ENCODE measurements around the gene BTBD9.

Gene BTBD9

DNA sequence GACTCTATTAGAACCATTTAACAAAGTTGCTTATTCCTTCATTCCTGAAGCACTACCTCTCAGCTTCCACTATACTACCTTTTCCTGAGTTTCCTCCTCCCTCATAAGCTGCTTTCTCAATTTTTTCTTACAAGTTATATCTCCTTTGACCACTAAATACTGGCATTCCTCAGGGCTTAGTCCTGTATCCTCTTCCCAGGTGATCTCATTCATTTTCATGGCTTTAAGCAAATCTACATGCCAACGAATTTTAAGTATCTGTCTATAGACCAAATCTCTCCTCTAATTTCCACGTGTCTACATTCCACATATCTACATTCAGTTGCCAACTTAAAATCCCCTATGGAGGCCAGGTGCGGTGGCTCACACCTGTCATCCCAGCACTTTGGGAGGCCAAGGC lies 134.7 kb downstream of the BTBD9 start:
- ATAC-seq (ENCODE audit: insufficient read depth, low read depth) (no peak), DNase-seq (no peak)
- Histone ChIP-seq H3K9me3 (ENCODE audit: insufficient read depth, low read length, severe bottlenecking) (no peaks in the 10 kb centered on the region), H3K9ac (ENCODE audit: low read depth, low read length) (no peak overlapping the region), H3K4me2 (ENCODE audit: insufficient read depth, low read length) (no peak overlapping the region), H3K36me3 (ENCODE audit: insufficient read depth, low read length) (no peaks in the 10 kb centered on the region), H4K20me1 (ENCODE audit: insufficient read depth, low read length) (no peaks in the 10 kb centered on the region), H3K79me2 (ENCODE audit: insufficient read depth, low read length) (no peaks in the 10 kb centered on the region), H3K4me3 (ENCODE audit: low read depth in 1 of 2, low read length in 2 of 2) (no peak overlapping the region), H3K4me1 (ENCODE audit: insufficient read depth, low read length) (peaks cover 4% of the 10 kb centered on the region; the same call in 1 of the 2 replicates), H3K27me3 (ENCODE audit: insufficient read depth, low read length, poor library complexity) (no peaks in the 10 kb centered on the region), H2AFZ (ENCODE audit: low read depth, low read length) (no peak overlapping the region), H3K27ac (ENCODE audit: low read length) (no peak overlapping the region)
- no peak for TF ChIP-seq EZH2 (IDR thresholded peaks at IDR 0.05; ENCODE audit: borderline replicate concordance, low read depth, low read length, severe bottlenecking)
- TF ChIP-seq, protein P1, sequence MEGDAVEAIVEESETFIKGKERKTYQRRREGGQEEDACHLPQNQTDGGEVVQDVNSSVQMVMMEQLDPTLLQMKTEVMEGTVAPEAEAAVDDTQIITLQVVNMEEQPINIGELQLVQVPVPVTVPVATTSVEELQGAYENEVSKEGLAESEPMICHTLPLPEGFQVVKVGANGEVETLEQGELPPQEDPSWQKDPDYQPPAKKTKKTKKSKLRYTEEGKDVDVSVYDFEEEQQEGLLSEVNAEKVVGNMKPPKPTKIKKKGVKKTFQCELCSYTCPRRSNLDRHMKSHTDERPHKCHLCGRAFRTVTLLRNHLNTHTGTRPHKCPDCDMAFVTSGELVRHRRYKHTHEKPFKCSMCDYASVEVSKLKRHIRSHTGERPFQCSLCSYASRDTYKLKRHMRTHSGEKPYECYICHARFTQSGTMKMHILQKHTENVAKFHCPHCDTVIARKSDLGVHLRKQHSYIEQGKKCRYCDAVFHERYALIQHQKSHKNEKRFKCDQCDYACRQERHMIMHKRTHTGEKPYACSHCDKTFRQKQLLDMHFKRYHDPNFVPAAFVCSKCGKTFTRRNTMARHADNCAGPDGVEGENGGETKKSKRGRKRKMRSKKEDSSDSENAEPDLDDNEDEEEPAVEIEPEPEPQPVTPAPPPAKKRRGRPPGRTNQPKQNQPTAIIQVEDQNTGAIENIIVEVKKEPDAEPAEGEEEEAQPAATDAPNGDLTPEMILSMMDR (IDR thresholded peaks at IDR 0.05; ENCODE audit: borderline replicate concordance, extremely low read depth, low read length, poor library complexity, severe bottlenecking), result no peak

DNA sequence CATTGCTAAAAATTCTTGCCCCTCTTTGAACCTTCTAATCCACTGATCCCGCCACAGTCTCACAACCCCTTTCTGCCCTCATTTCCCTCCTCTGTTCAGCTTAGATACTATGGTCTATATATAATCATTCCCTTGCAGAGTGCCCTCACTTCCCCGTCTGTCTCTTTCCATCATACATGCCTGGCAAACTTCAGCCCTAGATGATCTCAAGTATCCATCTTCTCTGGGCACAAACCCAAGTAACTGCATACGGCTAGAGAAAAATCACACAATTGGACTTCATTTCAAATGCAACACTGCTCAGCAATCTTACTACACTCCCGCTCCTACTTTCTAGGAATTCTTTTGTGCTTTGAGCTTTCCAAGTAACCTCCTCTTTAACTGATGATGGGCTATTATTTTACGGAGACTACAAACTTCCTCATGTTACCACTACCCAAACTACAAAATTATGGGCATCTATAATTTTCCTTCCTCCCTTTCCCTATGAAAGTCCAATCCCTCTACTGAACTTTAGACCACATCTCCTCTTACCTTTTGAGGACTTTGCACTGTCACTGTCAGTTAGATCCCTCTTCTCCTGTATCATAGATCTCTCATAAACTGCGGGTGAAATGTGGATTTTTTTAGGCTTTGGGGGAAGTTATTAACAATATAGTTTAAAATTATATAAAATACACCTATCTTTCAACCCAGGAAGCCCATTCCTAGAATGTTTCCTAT lies 135.6 kb downstream of the BTBD9 start:
- no peak for ATAC-seq (ENCODE audit: insufficient read depth, low read depth)
- Histone ChIP-seq H3K4me2 (ENCODE audit: insufficient read depth, low read length) (no peak overlapping the region), H4K20me1 (ENCODE audit: insufficient read depth, low read length) (no peaks in the 10 kb centered on the region), H2AFZ (ENCODE audit: low read depth, low read length) (no peak overlapping the region), H3K4me3 (ENCODE audit: low read depth in 1 of 2, low read length in 2 of 2) (no peak overlapping the region), H3K9ac (ENCODE audit: low read depth, low read length) (no peak overlapping the region), H3K4me1 (ENCODE audit: insufficient read depth, low read length) (peaks cover 4% of the 10 kb centered on the region; the same call in 1 of the 2 replicates), H3K27me3 (ENCODE audit: insufficient read depth, low read length, poor library complexity) (no peaks in the 10 kb centered on the region), H3K79me2 (ENCODE audit: insufficient read depth, low read length) (no peaks in the 10 kb centered on the region), H3K36me3 (ENCODE audit: insufficient read depth, low read length) (no peaks in the 10 kb centered on the region), H3K27ac (ENCODE audit: low read length) (no peak overlapping the region), H3K9me3 (ENCODE audit: insufficient read depth, low read length, severe bottlenecking) (no peaks in the 10 kb centered on the region)
- DNase-seq, result no peak
- TF ChIP-seq, protein P1 (IDR thresholded peaks at IDR 0.05; ENCODE audit: borderline replicate concordance, extremely low read depth, low read length, poor library complexity, severe bottlenecking), result no peak
- no peak for TF ChIP-seq EZH2 (IDR thresholded peaks at IDR 0.05; ENCODE audit: borderline replicate concordance, low read depth, low read length, severe bottlenecking)

DNA sequence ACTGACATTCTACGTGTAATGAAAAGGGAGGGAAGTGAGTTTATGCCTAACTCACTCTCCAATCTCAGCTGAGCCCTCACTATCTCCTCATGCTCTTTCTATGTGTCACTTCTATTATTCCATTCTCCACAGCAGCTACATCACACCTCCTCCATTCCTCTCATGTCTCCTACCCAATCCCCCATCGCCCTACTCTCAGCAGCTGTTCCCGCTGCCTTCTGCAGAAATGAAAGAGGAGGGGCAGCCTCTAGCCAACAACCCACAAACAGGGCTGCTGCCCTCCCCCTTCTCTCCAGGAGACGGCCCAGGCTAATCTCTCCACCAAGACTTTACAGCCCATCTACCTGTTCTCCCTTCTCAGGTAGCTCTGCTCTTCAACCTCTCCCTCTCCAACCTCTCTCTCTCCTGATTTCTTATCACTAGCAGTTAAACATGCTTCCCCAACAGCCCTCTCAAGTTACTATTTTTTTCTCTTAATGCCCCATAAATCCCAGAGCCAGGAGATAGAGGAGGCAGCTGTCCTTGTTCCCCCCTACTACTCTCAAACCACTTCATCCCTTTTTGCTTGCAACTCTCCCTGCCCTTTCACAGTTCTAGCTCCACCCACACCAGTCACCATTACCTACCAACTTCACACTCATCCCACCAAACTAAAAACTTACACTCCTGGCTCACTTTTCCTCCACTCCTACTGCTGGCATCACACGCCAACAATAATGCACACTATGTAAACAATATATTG lies 136.5 kb downstream of the BTBD9 start:
- no peaks in the 10 kb centered on the region for H3K9me3 ChIP-seq (ENCODE audit: insufficient read depth, low read length, severe bottlenecking)
- H3K9ac ChIP-seq (ENCODE audit: low read depth, low read length), result no peak overlapping the region
- H3K27me3 ChIP-seq (ENCODE audit: insufficient read depth, low read length, poor library complexity), result no peaks in the 10 kb centered on the region
- no peak overlapping the region for H3K4me2 ChIP-seq (ENCODE audit: insufficient read depth, low read length)
- no peaks in the 10 kb centered on the region for H4K20me1 ChIP-seq (ENCODE audit: insufficient read depth, low read length)
- H3K79me2 ChIP-seq (ENCODE audit: insufficient read depth, low read length), result no peaks in the 10 kb centered on the region
- DNase-seq, result peak; percentile 4
- peaks cover 4% of the 10 kb centered on the region; the same call in 1 of the 2 replicates for H3K4me1 ChIP-seq (ENCODE audit: insufficient read depth, low read length)
- no peak overlapping the region for H2AFZ ChIP-seq (ENCODE audit: low read depth, low read length)
- H3K27ac ChIP-seq (ENCODE audit: low read length), result no peak overlapping the region
- TF ChIP-seq EZH2 (IDR thresholded peaks at IDR 0.05; ENCODE audit: borderline replicate concordance, low read depth, low read length, severe bottlenecking), result no peak
- TF ChIP-seq, protein P1 (IDR thresholded peaks at IDR 0.05; ENCODE audit: borderline replicate concordance, extremely low read depth, low read length, poor library complexity, severe bottlenecking), result no peak
- peak; percentile 52; the same call in 1 of the 3 replicates for ATAC-seq (ENCODE audit: insufficient read depth, low read depth)
- no peaks in the 10 kb centered on the region for H3K36me3 ChIP-seq (ENCODE audit: insufficient read depth, low read length)
- no peak overlapping the region for H3K4me3 ChIP-seq (ENCODE audit: low read depth in 1 of 2, low read length in 2 of 2)

Data from DND-41 (cell line).